HG02943 (cell line): Measurements from ENCODE around the gene FPGS.

Source experiments
- ATAC-seq: cut with Tn5 transposase; IDR thresholded peaks from one replicate; pipeline ENCODE4 v1.9.1; 2021; ENCODE audit warnings: mild to moderate bottlenecking, low read depth, moderate library complexity; ENCODE audit not compliant: unreplicated experiment

FPGS gene

DNA sequence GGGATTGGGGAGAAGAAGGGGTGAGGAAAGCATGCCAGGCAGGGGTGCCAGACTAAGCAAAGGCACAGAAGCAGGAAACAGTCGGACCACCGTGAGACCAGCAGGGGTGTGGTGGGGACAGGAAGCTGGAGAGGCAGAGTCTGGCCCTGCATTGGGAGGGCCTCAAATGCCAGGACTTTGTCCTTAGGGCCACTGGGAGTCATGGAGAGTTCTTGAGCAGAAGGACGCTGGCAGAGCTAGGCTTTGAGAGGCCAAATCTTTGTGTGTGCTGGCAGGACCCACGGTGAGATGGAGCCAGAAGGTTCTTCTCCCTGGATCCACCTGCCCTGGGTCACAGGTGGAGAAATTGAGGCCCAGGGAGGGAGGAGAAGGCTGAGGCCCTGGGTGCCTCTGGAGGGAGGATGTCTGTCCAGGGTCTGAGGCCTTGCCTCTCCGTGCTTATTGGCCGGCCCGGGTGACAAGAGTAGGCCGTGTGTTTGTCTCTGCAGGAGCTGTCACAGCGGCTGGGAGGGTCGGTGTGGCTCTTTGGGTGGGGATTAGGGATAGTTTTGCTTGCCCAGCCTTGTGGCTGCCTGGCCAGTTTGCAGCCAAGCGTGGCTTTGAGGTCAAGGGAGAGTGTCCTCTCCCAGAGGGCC, 53.5 kb downstream of the FPGS start:
- ATAC-seq = no peak

DNA sequence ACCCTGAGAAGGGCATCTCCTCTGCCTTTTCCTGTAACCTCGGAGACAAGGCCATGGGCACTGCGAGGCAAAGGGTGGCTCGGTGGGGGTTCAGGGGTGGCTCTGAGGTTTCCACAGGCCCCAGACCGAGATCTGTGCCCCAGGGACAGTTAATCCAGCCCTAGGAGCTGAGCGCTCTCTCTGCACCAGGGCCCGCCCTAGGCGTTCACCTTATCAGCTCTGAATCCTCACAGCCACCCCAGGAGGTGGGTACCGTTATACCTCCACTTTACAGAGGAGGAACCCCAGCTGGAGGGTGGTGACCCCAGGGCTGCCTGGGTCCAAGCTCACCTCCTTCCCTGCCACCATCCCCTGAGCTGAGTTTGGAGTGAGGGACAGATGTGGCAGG, 54.0 kb downstream of the FPGS start:
- no peak for ATAC-seq

DNA sequence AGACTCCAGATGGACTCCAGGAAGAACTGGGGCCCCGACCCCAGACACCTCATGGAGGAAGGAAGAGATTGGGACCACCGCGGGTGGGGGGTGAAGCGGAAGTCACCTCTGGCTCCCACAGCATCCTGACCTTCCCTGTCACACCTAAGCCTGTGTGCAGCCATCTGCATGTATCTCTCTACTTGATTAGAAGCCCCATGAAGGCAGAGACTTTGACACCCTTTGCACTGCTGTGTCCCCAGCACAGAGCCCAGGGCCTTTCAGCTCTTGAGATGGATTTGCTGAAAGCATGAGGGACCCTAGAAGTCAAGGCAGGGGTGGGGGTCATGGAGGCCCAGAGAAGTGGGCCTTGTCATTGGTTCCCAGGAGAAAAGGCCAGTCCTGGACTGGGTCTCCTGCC, 54.6 kb downstream of the FPGS start:
- no peak for ATAC-seq

DNA sequence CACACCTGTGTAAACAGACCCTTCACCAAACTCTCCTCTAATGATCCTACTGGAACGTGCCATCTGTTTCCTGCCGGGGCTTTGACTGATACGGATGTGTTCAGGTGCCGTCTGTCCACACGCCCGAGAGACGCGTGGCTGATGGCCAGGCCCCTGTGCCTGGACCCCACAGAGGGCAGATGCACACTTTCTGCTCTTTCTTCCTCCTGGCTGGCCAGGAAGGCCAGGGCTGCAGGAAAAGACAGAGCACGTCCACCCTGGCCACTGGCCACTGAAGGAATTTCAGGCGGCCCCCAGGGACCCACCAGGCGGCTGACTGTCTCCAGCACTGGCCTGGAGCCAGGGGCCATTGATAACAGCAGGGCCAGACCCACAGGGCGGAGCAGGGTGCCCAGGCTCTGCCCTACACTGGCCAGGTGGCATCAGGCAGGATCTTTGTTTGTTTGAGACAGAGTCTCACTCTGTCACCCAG, 55.4 kb downstream of the FPGS start:
- no peak for ATAC-seq

DNA sequence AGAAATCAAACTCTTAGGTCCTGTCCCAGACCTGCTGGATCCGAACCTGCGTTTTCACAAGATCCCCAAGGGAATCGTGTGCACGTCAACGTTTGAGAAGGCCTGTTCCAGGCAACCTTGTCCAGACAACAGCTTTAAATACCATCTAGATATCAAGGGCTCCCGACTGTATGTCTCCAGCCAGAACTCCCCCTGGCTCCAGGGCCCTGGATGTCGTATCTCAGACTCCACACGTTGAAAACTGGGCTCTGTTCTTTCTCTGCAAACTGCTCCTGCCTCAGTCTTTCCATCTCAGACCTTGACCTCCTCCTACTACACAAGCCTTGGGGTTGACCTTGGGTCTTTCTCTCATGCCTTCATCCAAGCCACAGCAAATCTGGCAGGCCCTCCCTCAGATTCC, 57.6 kb downstream of the FPGS start:
- no peak for ATAC-seq

DNA sequence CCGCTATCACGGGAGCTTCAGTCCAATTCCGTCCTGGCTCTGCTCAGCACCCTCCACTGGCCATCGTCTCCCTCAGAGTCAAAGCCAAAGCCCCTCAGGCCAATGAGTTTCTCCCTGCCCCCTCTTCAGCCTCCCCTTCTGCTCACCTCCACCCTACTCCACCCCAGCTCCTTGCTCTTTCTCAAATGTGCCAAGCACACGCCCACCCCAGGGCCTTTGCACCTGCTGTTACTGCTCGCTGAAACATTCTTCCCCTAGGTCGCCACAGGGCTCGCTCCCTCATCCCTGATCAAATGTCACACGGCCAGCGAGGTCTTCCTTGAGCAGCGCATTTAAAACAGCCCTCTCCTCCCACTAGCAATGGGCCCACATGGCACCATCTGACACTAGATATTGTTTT, 58.1 kb downstream of the FPGS start:
- ATAC-seq = no peak

DNA sequence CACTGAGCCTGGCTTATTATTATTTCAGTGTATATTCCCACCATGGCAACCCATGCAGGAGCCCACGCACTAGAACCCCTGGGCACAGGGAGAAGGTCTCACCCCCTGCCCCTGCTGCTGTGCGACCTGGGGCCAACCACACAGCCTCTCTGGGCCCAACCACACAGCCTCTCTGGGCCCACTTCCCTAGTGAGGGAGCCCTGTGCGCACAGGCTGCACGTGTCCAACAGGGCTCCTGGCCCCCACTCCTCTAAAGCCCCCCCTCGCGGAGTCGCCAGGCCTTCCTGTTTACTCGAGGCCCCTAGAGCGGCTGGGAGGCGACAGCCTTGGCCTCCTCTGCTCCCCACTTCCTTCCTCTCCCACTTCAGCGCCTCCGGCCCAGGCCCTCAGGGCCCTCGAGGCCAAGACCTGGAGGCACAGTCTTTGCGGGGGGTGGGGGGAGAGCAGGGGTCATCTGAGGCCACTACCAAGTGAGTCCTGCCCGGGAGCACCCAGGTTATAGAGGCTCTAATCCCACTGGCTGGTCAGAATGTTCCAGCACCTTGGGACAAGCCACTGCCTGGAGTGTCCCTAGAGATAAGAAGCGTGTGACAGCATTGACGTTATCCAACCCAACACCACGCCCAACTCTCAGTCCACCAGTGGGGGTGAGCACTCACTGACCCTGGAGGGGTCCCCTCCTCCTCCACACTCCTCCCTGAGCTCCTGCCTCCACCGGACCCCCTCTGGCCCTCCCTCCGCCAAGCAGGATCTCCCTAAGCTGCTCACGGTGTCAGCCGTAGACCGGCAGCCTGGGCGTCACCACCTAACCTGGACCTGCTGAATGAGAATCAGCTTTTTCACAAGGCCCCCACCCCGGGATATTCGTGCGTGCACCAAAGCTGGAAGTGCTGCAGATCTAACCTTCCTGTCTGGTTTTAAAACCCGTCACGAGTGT, 59.7 kb downstream of the FPGS start:
- no peak for ATAC-seq

DNA sequence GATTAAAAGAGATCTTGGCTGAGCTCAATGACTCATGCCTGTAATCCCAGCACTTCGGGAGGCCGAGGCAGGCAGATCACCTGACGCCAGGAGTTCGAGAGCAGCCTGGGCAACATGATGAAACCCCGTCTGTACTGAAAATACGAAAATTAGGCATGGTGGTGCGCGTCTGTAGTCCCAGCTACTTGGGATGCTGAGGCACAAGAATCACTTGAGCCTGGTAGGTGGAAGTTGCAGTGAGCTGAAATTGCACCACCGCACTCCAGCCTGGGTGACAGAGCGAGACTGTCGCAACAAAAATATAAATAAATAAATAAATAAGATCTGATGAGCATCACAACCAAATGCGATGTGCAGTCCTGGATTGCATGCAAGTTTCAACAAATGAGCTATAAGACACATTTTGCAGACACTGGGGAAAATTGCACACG, 60.5 kb downstream of the FPGS start:
- ATAC-seq = no peak
